HEK293 (cell line): ENCODE data around the gene SMPDL3A.

ENCODE experiments used
- CTCF ChIP-seq: fragments of 450-650 bp; formaldehyde crosslinking; IDR thresholded peaks from 2 replicates; pipeline ENCODE4 v1.5.1; 2016; ENCODE audit warnings: missing biosample characterization, missing genetic modification characterization
- ZBTB8A ChIP-seq: fragments of 450-650 bp; formaldehyde crosslinking; IDR thresholded peaks from 2 replicates; pipeline ENCODE4 v1.5.1; 2016; ENCODE audit warnings: missing biosample characterization, missing genetic modification characterization
- ZNF280D ChIP-seq: fragments of 450-650 bp; formaldehyde crosslinking; IDR thresholded peaks from 2 replicates; pipeline ENCODE4 v1.5.1; 2016; ENCODE audit warnings: missing biosample characterization, missing genetic modification characterization
- ZNF513 ChIP-seq: fragments of 450-650 bp; IDR thresholded peaks from 2 replicates; pipeline ENCODE4 v1.5.1; 2018; ENCODE audit warnings: missing biosample characterization, missing genetic modification characterization

- TF ChIP-seq ZNF280D (tag by site-specific recombination) (no peak), ZBTB8A (tag by site-specific recombination) (no peak), CTCF (tag by site-specific recombination) (no peak), ZNF513 (no peak)
Measured at GRCh38 chr6:122817766-122818165, 28.7 kb downstream of the SMPDL3A start.
